ENCODE data around the gene MTHFD2L. TPM values are rescaled to one million over a fixed set of nuclear protein-coding genes. Genes with fewer than 3 reads are reported as not detected.

MTHFD2L gene
- total RNA-seq, 1 donor from 2014 or later, result 11.0 TPM

DNA sequence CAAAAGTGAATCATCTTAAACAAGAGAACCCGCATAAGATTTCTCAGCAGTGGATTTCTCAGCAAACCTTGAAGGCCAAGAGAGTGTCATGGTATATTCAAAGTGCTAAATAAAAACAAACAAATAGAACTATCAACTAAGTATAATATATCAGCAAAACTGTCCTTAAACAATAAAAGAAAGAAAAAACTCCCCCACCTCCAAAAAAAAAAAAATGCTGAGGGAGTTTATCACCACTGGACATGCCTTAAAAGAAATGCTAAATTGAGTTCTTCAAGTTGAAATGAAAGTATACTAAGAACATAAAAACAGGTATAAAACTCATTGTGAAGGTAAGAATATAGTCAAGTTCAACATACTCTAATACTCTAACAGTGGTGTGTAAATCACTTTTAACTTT lies 96.5 kb downstream of the MTHFD2L start:
- TF ChIP-seq, protein P1, sequence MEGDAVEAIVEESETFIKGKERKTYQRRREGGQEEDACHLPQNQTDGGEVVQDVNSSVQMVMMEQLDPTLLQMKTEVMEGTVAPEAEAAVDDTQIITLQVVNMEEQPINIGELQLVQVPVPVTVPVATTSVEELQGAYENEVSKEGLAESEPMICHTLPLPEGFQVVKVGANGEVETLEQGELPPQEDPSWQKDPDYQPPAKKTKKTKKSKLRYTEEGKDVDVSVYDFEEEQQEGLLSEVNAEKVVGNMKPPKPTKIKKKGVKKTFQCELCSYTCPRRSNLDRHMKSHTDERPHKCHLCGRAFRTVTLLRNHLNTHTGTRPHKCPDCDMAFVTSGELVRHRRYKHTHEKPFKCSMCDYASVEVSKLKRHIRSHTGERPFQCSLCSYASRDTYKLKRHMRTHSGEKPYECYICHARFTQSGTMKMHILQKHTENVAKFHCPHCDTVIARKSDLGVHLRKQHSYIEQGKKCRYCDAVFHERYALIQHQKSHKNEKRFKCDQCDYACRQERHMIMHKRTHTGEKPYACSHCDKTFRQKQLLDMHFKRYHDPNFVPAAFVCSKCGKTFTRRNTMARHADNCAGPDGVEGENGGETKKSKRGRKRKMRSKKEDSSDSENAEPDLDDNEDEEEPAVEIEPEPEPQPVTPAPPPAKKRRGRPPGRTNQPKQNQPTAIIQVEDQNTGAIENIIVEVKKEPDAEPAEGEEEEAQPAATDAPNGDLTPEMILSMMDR (IDR thresholded peaks at IDR 0.05), result no peak
- Histone ChIP-seq H3K4me1 (no peaks in the 10 kb centered on the region), H3K36me3 (no peaks in the 10 kb centered on the region), H3K27me3 (ENCODE audit: low read depth) (no peaks in the 10 kb centered on the region), H3K27ac (no peak overlapping the region), H3K4me3 (no peak overlapping the region), H3K9me3 (peaks cover 11% of the 10 kb centered on the region)
- ATAC-seq, result no peak
- DNase-seq, result no peak
- intact Hi-C loops (cut with DNase I), result no loop called here

DNA sequence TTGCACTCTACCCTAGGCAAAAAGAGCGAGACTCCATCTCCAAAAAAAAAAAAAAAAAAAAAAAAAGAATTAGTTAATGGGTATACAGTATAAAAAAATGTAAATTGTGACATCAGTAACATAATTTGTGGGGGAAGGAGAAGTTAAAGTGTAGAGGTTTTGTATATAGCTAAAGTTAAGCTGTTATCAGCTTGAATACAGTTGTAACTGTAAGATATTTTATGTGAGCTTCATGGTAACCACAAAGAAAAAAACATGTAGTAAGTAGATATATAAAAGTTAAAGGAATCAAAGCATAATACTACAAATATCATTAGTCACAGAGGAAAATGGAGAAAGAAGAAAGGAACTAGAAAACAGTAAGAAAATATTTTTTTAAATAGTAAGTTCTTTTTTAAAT lies 97.2 kb downstream of the MTHFD2L start:
- peaks cover 11% of the 10 kb centered on the region for H3K9me3 ChIP-seq
- H3K27me3 ChIP-seq (ENCODE audit: low read depth), result no peaks in the 10 kb centered on the region
- DNase-seq, result no peak
- H3K4me1 ChIP-seq, result no peaks in the 10 kb centered on the region
- no peak for ATAC-seq
- intact Hi-C loops (cut with DNase I), result no loop called here
- H3K36me3 ChIP-seq, result no peaks in the 10 kb centered on the region
- TF ChIP-seq, protein P1 (IDR thresholded peaks at IDR 0.05), result no peak
- no peak overlapping the region for H3K27ac ChIP-seq
- H3K4me3 ChIP-seq, result no peak overlapping the region

DNA sequence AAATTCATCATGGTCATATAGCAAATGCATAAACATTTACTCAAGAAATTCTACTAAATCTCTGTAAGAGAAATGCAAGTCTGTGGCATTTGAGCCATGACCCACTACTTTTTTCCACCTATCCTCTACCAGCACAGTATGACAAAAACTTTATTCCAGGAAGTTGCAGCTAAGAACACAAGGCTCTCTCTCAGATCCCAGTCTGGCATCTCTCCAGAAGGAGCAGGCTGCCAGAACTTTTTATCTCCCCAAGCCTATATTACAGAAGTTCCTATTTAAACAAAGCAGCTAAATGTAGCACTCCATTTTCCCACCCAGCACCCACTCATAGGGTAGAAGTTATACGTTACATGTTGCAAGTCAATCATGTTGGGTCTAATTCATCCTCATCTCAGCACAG lies 101.0 kb downstream of the MTHFD2L start:
- Histone ChIP-seq H3K9me3 (no peaks in the 10 kb centered on the region), H3K4me3 (no peak overlapping the region), H3K4me1 (no peaks in the 10 kb centered on the region), H3K27ac (no peak overlapping the region), H3K36me3 (no peaks in the 10 kb centered on the region), H3K27me3 (ENCODE audit: low read depth) (no peaks in the 10 kb centered on the region)
- ATAC-seq (no peak), DNase-seq (no peak)
- TF ChIP-seq, protein P1 (IDR thresholded peaks at IDR 0.05), result no peak
- intact Hi-C loops (cut with DNase I), result no loop called here

DNA sequence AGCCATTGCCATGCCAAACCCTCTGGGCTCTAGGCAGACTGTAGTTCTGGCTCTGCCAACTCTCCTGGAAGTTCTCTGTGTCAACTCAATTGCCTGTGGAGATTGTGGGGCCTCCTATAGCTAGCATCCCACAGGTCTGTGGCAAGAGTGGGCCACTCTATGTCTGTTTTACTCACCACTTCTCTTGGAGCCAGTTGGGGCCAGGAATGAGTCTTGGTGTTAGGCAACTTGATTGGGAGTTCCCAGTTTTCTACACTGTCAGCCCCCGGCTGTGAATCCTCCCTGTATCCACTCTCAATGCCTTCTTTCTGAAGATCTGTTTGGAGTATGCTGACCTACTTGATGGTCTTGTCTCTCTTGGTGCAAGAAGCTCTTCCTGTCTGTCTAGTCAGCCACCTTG lies 102.1 kb downstream of the MTHFD2L start:
- intact Hi-C loops (cut with DNase I), result no loop called here
- Histone ChIP-seq H3K9me3 (no peaks in the 10 kb centered on the region), H3K4me1 (no peaks in the 10 kb centered on the region), H3K27me3 (ENCODE audit: low read depth) (no peaks in the 10 kb centered on the region), H3K27ac (no peak overlapping the region), H3K36me3 (no peaks in the 10 kb centered on the region), H3K4me3 (no peak overlapping the region)
- no peak for DNase-seq
- ATAC-seq, result no peak
- TF ChIP-seq, protein P1 (IDR thresholded peaks at IDR 0.05), result no peak

DNA sequence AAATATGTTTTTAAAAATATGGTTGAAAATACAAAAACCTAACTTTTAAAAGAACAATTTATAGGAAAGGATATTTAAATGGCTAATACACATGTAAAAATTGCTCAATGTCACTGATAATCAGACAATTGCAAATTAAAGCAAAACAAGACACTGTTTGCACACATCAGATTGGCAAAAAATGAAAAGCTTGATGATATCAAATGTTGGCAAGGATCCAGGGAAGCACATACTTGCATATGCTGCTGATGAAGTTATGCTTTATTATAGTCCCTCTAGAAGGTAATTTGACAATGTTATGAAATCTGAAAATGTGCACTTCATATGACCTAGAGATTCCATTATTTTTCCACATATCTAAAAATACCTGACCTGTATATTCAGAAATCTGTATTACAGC lies 104.6 kb downstream of the MTHFD2L start:
- Histone ChIP-seq H3K27me3 (ENCODE audit: low read depth) (no peaks in the 10 kb centered on the region), H3K36me3 (no peaks in the 10 kb centered on the region), H3K4me1 (no peaks in the 10 kb centered on the region), H3K9me3 (no peaks in the 10 kb centered on the region), H3K27ac (no peak overlapping the region), H3K4me3 (no peak overlapping the region)
- intact Hi-C loops (cut with DNase I), result no loop called here
- no peak for DNase-seq
- TF ChIP-seq, protein P1 (IDR thresholded peaks at IDR 0.05), result no peak
- no peak for ATAC-seq

DNA sequence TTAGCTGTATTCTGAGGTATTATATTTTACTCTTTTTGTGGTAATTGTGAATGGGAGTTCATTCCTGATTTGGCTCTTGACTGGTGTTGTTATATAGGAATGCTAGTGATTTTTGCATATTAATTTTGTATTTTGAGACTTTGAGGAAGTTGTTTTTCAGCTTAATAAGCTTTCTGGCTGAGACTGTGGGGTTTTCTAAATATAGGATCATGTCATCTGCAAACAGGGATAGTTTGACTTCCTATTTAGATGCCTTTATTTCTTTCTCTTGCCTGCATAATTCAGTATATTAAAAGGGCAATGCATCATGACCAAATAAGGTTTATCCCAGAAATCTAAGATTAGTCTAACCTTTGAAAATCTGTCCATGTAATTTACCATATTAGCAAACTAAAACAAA lies 105.6 kb downstream of the MTHFD2L start:
- DNase-seq, result no peak
- Histone ChIP-seq H3K27me3 (ENCODE audit: low read depth) (no peaks in the 10 kb centered on the region), H3K4me3 (no peak overlapping the region), H3K27ac (no peak overlapping the region), H3K36me3 (no peaks in the 10 kb centered on the region), H3K4me1 (no peaks in the 10 kb centered on the region), H3K9me3 (no peaks in the 10 kb centered on the region)
- no peak for ATAC-seq
- intact Hi-C loops (cut with DNase I), result no loop called here
- TF ChIP-seq, protein P1 (IDR thresholded peaks at IDR 0.05), result no peak

All from lower lobe of right lung (tissue), 2 donors.